Transverse colon (tissue), 4 donors: Measurements from ENCODE around the gene ZFAND3. TPM values are rescaled to one million over a fixed set of nuclear protein-coding genes. Genes with fewer than 3 reads are reported as not detected.
"Not testable (repeated sequence)": the region's sequence is repeated elsewhere in the genome, so short reads cannot be mapped to it uniquely, and the experiment has no call there.

Experiments
- DNase-seq: peaks from one replicate; pipeline ENCODE4 v3.0.0-alpha.2; 2019
- H3K27ac ChIP-seq, 4 donors: fragments of 200-600 bp; sonication (generic); 2 replicates each; pipeline ENCODE4 v1.5.1; 2016 to 2018; ENCODE audit warnings: inconsistent platforms in 4 of 4
- H3K27me3 ChIP-seq: fragments of 200-600 bp; sonication (generic); 2 replicates; pipeline ENCODE4 v1.5.1; 2017; ENCODE audit warnings: inconsistent platforms
- H3K36me3 ChIP-seq, 4 donors: fragments of 200-600 bp; sonication (generic); 2 replicates each; pipeline ENCODE4 v1.5.1; 2017 to 2019; ENCODE audit warnings: inconsistent platforms in 4 of 4
- H3K4me1 ChIP-seq, 4 donors: fragments of 200-600 bp; sonication (generic); 2 replicates each; pipeline ENCODE4 v1.5.1; 2017 to 2020; ENCODE audit warnings: inconsistent platforms in 4 of 4
- H3K4me3 ChIP-seq, 4 donors: fragments of 200-600 bp; sonication (generic); 1 replicate in 1 of 4; 2 replicates in 3 of 4; pipeline versions ENCODE4 v1.5.1 to v1.6.1; 2017 to 2019; ENCODE audit warnings: inconsistent platforms in 4 of 4
- H3K9me3 ChIP-seq, 2 donors: fragments of 200-600 bp; sonication (generic); 2 replicates each; pipeline ENCODE4 v1.5.1; 2017 to 2019; ENCODE audit warnings: inconsistent platforms in 2 of 2
- CTCF ChIP-seq, 5 experiments: fragments of 200-600 bp in 3 of 5; fragments of 450-650 bp in 2 of 5; sonication (generic) in 3 of 5; IDR thresholded peaks; 1 replicate in 2 of 5; 2 replicates in 3 of 5; pipeline ENCODE4 v1.5.1; 2016 to 2017; ENCODE audit warnings: antibody characterized with exemption in 5 of 5, inconsistent platforms in 3 of 5, mild to moderate bottlenecking in 2 of 5, moderate library complexity in 1 of 5
- EP300 ChIP-seq: sonication (generic); formaldehyde crosslinking; IDR thresholded peaks from one replicate; pipeline ENCODE4 v1.6.1; 2017; ENCODE audit warnings: antibody characterized with exemption, low read depth
- POLR2A ChIP-seq: fragments of 450-650 bp; IDR thresholded peaks from one replicate; pipeline ENCODE4 v1.6.1; 2016; ENCODE audit warnings: antibody characterized with exemption, mild to moderate bottlenecking, moderate library complexity
- POLR2AphosphoS5 ChIP-seq, 3 donors: sonication (generic); formaldehyde crosslinking; IDR thresholded peaks; one replicate each; pipeline ENCODE4 v1.6.1; 2016; ENCODE audit warnings: antibody characterized with exemption in 3 of 3
- WGBS, 2 donors: methylation state at CpG; one replicate each; pipeline ENCODE4 v1.1.5; 2018; ENCODE audit warnings: low coverage in 1 of 2; 5-methylcytosine and 5-hydroxymethylcytosine counted together
- in situ Hi-C, 4 donors: fragments of 200-750 bp; cut with MboI; loops; one replicate each; pipeline versions ENCODE4 v1.15.0 to v1.15.1; 2017; ENCODE audit warnings: low sequenced_read_pairs in 3 of 4, low pct_ligation_motif_present in 1 of 4, low pct_unique_long_range_greater_than_20kb in 1 of 4
- intact Hi-C: fragments of 100-400 bp; cut with DNase I; formaldehyde crosslinking; loops from one replicate; pipeline ENCODE4 v1.15.1; 2023; ENCODE audit warnings: low total_unique reads
- total RNA-seq, 4 donors: library from RNA; depleted of rRNA; stranded (reverse); fragments of >200 nt; gene quantifications; one replicate each; pipeline ENCODE4 v1.1.0, GENCODE V29; 2016

The ZFAND3 gene
- total RNA-seq, 4 donors from 2014 or later, result 20.5 to 83.4 (median 36.5) TPM

GRCh38 chr6:37959061-37959460 lies 139.5 kb downstream of the ZFAND3 start:
- in situ Hi-C loops, result no loop called here
- WGBS, 2 donors, result 81 to 90% methylated on average over 2 to 3 of the region's 3 CpGs
- Histone ChIP-seq H3K4me3 (no peak overlapping the region), H3K36me3 (no peaks in the 10 kb centered on the region), H3K4me1 (peaks cover 0 to 16% (median 0%) of the 10 kb centered on the region in 4 donors), H3K27me3 (no peaks in the 10 kb centered on the region), H3K9me3 (no peaks in the 10 kb centered on the region), H3K27ac (no peak overlapping the region)
- no peak for DNase-seq
- no peak for TF ChIP-seq POLR2AphosphoS5 (IDR thresholded peaks at IDR 0.05)
- no peak for TF ChIP-seq POLR2A
- no peak for TF ChIP-seq EP300
- no peak for TF ChIP-seq CTCF (IDR thresholded peaks at IDR 0.05)
- intact Hi-C loops, result no loop called here

- Histone ChIP-seq H3K27me3 (no peaks in the 10 kb centered on the region), H3K36me3 (no peaks in the 10 kb centered on the region), H3K27ac (no peak overlapping the region), H3K9me3 (no peaks in the 10 kb centered on the region), H3K4me3 (no peak overlapping the region), H3K4me1 (peaks cover 0 to 8% (median 0%) of the 10 kb centered on the region in 4 donors)
- in situ Hi-C loops, result no loop called here
- DNase-seq, result no peak
- WGBS, 2 donors, result 90 to 92% methylated on average over 3 to 4 of the region's 4 CpGs
- TF ChIP-seq POLR2AphosphoS5 (IDR thresholded peaks at IDR 0.05) (no peak), CTCF (IDR thresholded peaks at IDR 0.05) (no peak), POLR2A (no peak), EP300 (no peak)
- intact Hi-C loops, result no loop called here
Observed at GRCh38 chr6:37960139-37960935, 140.8 kb downstream of the ZFAND3 start.

GRCh38 chr6:37962481-37963080 lies 143.1 kb downstream of the ZFAND3 start:
- in situ Hi-C loops, intact Hi-C loops, H3K27me3 ChIP-seq, DNase-seq, H3K36me3 ChIP-seq, H3K9me3 ChIP-seq, H3K4me3 ChIP-seq, H3K27ac ChIP-seq, H3K4me1 ChIP-seq: not testable (repeated sequence)
- WGBS, 2 donors, result 76 to 97% methylated on average over 5 to 17 of the region's 17 CpGs

GRCh38 chr6:37965964-37966676 lies 146.6 kb downstream of the ZFAND3 start:
- 96 to 100% methylated on average over 2 to 3 of the region's 3 CpGs for WGBS, 2 donors
- H3K9me3 ChIP-seq, result no peaks in the 10 kb centered on the region
- intact Hi-C loops, result no loop called here
- H3K36me3 ChIP-seq, result no peaks in the 10 kb centered on the region
- DNase-seq, result no peak
- H3K4me3 ChIP-seq, result no peak overlapping the region
- no peaks in the 10 kb centered on the region for H3K27me3 ChIP-seq
- H3K4me1 ChIP-seq, result peaks cover 0 to under 1% (median 0%) of the 10 kb centered on the region in 4 donors
- no peak overlapping the region for H3K27ac ChIP-seq
- in situ Hi-C loops, result no loop called here
- TF ChIP-seq EP300, result no peak
- no peak for TF ChIP-seq CTCF (IDR thresholded peaks at IDR 0.05)
- no peak for TF ChIP-seq POLR2A
- no peak for TF ChIP-seq POLR2AphosphoS5 (IDR thresholded peaks at IDR 0.05)
